Measurements from ENCODE around the gene ERLIN1. TPM values are rescaled to one million over a fixed set of nuclear protein-coding genes. Genes with fewer than 3 reads are reported as not detected.
A peak's percentile ranks its signal among the peaks of the same experiment; 100 is the strongest.

The ERLIN1 gene
- total RNA-seq, 1 experiment from 2014 or later, result 54.9 TPM

DNA sequence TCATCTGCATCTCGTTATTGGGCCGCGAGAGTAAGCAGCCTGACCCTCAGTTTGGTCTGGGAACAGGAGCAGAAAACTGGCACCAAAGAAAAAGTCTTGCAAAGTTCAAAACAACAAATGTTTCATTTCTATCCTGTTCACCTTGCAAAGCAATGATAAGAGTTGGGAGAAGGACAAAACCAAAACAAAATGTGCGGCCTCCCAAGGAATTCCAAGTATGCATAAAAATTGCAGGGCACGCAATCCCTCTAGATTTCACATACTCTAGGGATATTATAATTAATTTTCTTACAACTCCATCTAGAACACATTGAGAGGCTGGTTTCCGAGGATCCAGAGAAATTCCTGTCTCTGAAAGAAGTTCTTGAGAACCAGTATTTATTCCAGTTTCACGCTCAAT is 23.5 kb upstream of the ERLIN1 start:
- H3K9me3 ChIP-seq (ENCODE audit: low read depth, low read length, poor library complexity, severe bottlenecking), result no peaks in the 10 kb centered on the region
- POLR2A ChIA-PET (ENCODE audit: low non-redundant PET), result no interaction called here
- CTCF ChIA-PET, result no interaction called here
- no peaks in the 10 kb centered on the region for H3K27me3 ChIP-seq (replicated peaks; ENCODE audit: insufficient read depth, low read depth, low read length, poor library complexity)
- peaks cover 42% of the 10 kb centered on the region for H3K36me3 ChIP-seq (ENCODE audit: insufficient read depth, low read length, poor library complexity, severe bottlenecking)
- no peak overlapping the region for H3K4me3 ChIP-seq (ENCODE audit: low read depth, low read length, poor library complexity, severe bottlenecking)
- peak; percentile 44 for DNase-seq (ENCODE audit: low spot score)
- H3K27ac ChIP-seq (ENCODE audit: low read depth, low read length, poor library complexity, severe bottlenecking), result no peak overlapping the region
- TF ChIP-seq EZH2 (IDR thresholded peaks at IDR 0.05; ENCODE audit: borderline replicate concordance, low read depth, low read length, poor library complexity, severe bottlenecking), result no peak
- TF ChIP-seq, protein P1, sequence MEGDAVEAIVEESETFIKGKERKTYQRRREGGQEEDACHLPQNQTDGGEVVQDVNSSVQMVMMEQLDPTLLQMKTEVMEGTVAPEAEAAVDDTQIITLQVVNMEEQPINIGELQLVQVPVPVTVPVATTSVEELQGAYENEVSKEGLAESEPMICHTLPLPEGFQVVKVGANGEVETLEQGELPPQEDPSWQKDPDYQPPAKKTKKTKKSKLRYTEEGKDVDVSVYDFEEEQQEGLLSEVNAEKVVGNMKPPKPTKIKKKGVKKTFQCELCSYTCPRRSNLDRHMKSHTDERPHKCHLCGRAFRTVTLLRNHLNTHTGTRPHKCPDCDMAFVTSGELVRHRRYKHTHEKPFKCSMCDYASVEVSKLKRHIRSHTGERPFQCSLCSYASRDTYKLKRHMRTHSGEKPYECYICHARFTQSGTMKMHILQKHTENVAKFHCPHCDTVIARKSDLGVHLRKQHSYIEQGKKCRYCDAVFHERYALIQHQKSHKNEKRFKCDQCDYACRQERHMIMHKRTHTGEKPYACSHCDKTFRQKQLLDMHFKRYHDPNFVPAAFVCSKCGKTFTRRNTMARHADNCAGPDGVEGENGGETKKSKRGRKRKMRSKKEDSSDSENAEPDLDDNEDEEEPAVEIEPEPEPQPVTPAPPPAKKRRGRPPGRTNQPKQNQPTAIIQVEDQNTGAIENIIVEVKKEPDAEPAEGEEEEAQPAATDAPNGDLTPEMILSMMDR (conservative IDR thresholded peaks at IDR 0.05; ENCODE audit: low read depth, low read length), result no peak
- peaks cover 5% of the 10 kb centered on the region for H3K4me1 ChIP-seq (ENCODE audit: insufficient read depth, low read length, poor library complexity, severe bottlenecking)
- intact Hi-C loops (cut with micrococcal nuclease; ENCODE audit: unreplicated experiment), result no loop called here
- no TSS peak for BruUV-seq (replicated peaks)

DNA sequence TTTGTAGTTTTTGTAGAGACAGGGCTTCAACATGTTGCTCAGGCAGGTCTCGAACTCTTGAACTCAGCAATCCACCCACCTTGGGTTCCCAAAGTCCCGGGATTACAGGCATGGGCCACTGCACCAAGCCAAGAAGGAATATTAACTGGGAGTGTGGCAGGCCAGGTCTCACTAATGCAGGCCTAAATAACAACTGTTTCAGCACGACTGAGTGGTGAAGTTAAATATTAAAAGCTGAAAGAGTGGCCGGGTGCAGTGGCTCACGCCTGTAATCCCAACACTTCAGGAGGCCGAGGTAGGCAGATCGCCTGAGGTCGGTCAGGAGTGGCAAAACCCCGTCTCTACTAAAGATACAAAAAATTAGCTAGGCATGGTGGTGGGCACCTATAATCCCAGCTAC is 22.4 kb upstream of the ERLIN1 start:
- H3K4me3 ChIP-seq (ENCODE audit: low read depth, low read length, poor library complexity, severe bottlenecking), result no peak overlapping the region
- BruUV-seq (replicated peaks), result no TSS peak
- no peak for TF ChIP-seq EZH2 (IDR thresholded peaks at IDR 0.05; ENCODE audit: borderline replicate concordance, low read depth, low read length, poor library complexity, severe bottlenecking)
- TF ChIP-seq, protein P1 (conservative IDR thresholded peaks at IDR 0.05; ENCODE audit: low read depth, low read length), result no peak
- H3K4me1 ChIP-seq (ENCODE audit: insufficient read depth, low read length, poor library complexity, severe bottlenecking), result peaks cover 5% of the 10 kb centered on the region
- no peaks in the 10 kb centered on the region for H3K9me3 ChIP-seq (ENCODE audit: low read depth, low read length, poor library complexity, severe bottlenecking)
- H3K27me3 ChIP-seq (replicated peaks; ENCODE audit: insufficient read depth, low read depth, low read length, poor library complexity), result no peaks in the 10 kb centered on the region
- ChIA-PET CTCF (no interaction called here), POLR2A (ENCODE audit: low non-redundant PET) (no interaction called here)
- peaks cover 45% of the 10 kb centered on the region for H3K36me3 ChIP-seq (ENCODE audit: insufficient read depth, low read length, poor library complexity, severe bottlenecking)
- intact Hi-C loops (cut with micrococcal nuclease; ENCODE audit: unreplicated experiment), result no loop called here
- DNase-seq (ENCODE audit: low spot score), result no peak
- no peak overlapping the region for H3K27ac ChIP-seq (ENCODE audit: low read depth, low read length, poor library complexity, severe bottlenecking)

DNA sequence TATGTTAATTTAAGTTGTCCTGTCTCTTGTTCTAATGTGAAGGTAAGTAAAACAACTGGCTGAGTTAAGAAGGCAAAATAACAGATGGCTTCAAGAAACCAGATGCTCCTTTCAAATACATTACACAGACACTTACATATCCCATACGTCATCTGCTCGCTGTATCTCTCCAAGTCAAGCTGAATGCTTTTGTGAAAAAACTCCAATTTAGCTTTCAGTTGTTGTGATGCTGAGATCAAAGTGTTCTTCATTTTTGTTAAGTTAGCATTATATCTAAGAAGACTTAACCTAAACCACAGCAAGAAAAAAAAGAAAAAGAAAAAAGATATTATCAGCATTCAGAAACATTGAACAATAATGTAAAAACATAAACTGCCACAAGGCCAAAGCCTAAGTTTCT is 18.5 kb upstream of the ERLIN1 start:
- no TSS peak for BruUV-seq (replicated peaks)
- TF ChIP-seq, protein P1 (conservative IDR thresholded peaks at IDR 0.05; ENCODE audit: low read depth, low read length), result no peak
- no peak for TF ChIP-seq EZH2 (IDR thresholded peaks at IDR 0.05; ENCODE audit: borderline replicate concordance, low read depth, low read length, poor library complexity, severe bottlenecking)
- intact Hi-C loops (cut with micrococcal nuclease; ENCODE audit: unreplicated experiment), result no loop called here
- Histone ChIP-seq H3K36me3 (ENCODE audit: insufficient read depth, low read length, poor library complexity, severe bottlenecking) (peaks cover 60% of the 10 kb centered on the region), H3K4me1 (ENCODE audit: insufficient read depth, low read length, poor library complexity, severe bottlenecking) (peaks cover 1% of the 10 kb centered on the region), H3K27ac (ENCODE audit: low read depth, low read length, poor library complexity, severe bottlenecking) (no peak overlapping the region), H3K9me3 (ENCODE audit: low read depth, low read length, poor library complexity, severe bottlenecking) (no peaks in the 10 kb centered on the region), H3K4me3 (ENCODE audit: low read depth, low read length, poor library complexity, severe bottlenecking) (no peak overlapping the region), H3K27me3 (replicated peaks; ENCODE audit: insufficient read depth, low read depth, low read length, poor library complexity) (no peaks in the 10 kb centered on the region)
- POLR2A ChIA-PET (ENCODE audit: low non-redundant PET), result no interaction called here
- DNase-seq (ENCODE audit: low spot score), result no peak
- CTCF ChIA-PET, result no interaction called here
